Measurements from ENCODE around the gene SLF2. TPM values are rescaled to one million over a fixed set of nuclear protein-coding genes. Genes with fewer than 3 reads are reported as not detected.

Gene SLF2
- total and polyA plus RNA-seq, 2 of the 8 experiments (the other 6 are each of a cell fraction or from before 2014, with no cell fraction given) = 5.5 to 20.9 TPM

DNA sequence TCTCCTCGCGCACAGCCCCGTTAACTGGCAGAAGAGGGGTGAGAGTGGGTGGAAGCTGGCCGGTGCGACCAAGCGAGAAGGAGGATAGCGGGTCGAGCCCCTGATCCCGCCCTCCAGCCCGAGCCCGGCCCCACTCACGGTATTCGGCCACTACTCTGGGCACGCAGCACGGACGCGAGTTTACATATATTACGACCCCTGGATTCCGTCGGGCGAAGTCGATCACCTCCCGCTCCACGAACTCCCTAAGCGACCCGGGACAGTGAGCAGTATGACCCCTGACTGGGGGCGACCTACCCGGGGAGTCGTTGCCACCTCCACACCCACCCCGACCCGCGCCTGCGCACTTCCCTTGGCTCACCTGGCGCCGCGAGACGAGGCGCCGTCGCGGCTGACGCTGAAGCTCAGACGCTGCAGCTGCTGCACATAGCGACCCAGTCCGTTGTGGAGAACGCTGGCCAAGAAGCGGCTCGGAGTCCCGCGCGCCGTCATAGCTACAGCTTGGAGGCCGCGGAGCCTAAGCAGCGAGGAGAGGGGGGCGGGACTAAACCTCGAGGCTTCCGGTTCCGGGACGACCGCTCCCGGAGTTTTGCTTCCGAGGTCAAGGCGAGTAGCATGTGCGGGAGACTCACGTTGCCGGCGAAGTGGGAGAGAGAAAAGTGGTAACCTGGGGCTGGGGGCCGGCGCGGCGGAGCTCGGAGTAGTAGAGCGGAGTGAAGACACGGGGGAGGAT lies 74.4 kb downstream of the SLF2 start, which contains the start of the genes MRPL43 and TWNK:
Gene MRPL43, minus strand, starts transcription at position 546 of the 733 bp plus-strand sequence. Its CDS starts 54 bp downstream, at position 492.
Gene TWNK, plus strand, starts transcription at position 592 of the 733 bp plus-strand sequence. CDS start 668 bp downstream, outside the sequence.
- peaks cover 14 to 34% (median 26%) of the 10 kb centered on the region in 4 experiments for H3K36me3 ChIP-seq (ENCODE audit: control insufficient read depth in 2 of 4, insufficient read depth in 4 of 4, low read length in 3 of 4)
- H3K4ac ChIP-seq (replicated peaks; ENCODE audit: insufficient read length, low read depth, low read length) = peak within 1 kb of the TSS; percentile 58
- peak; percentile 36 for FAIRE-seq
- H3K4me1 ChIP-seq (replicated peaks in 1 of 4; ENCODE audit: control insufficient read depth in 3 of 4, insufficient read depth in 4 of 4, low read length in 3 of 4) = peaks cover 0 to 12% (median 5%) of the 10 kb centered on the region in 4 experiments; a peak in 4 of 7 replicates
- H3K56ac ChIP-seq (replicated peaks; ENCODE audit: insufficient read length, low read depth, low read length) = peak within 1 kb of the TSS; percentile 92
- peaks cover 15% of the 10 kb centered on the region for H3K79me1 ChIP-seq (ENCODE audit: low read depth, low read length)
- 2% methylated on average over 75 of the region's 75 CpGs; no CpG with 5 or more reads in 1 of the 2 experiments for WGBS, 2 experiments (ENCODE audit: extremely low coverage in 1 of 2, insufficient coverage in 1 of 2, insufficient read length in 1 of 2, insufficient replicate concordance in 2 of 2, low coverage in 1 of 2, low lambda C conversion rate in 2 of 2, missing lambda C conversion rate in 1 of 2)
- peaks cover 7 to 18% of the 10 kb centered on the region in 2 experiments for H4K20me1 ChIP-seq (replicated peaks in 1 of 2; ENCODE audit: control insufficient read depth in 1 of 2, insufficient read depth in 2 of 2, low read length in 2 of 2)
- H3K18ac ChIP-seq (ENCODE audit: extremely low read depth, low read length) = peak within 1 kb of the TSS; percentile 96
- H3K9ac ChIP-seq (replicated peaks in 1 of 4; ENCODE audit: extremely low read depth in 1 of 4, low read depth in 3 of 4, low read length in 3 of 4) = peak within 1 kb of the TSS; percentile 70 to 84 (median 82)
- H4K5ac ChIP-seq (ENCODE audit: insufficient read length, low read depth, low read length) = peak within 1 kb of the TSS; percentile 99
- H4K91ac ChIP-seq (replicated peaks; ENCODE audit: insufficient read length, low read length) = peak within 1 kb of the TSS; percentile 96
- H2BK20ac ChIP-seq (ENCODE audit: low read length) = 0 out of 2 replicates have a peak within 1 kb of the TSS, but pooled peaks have one; percentile 61
- H2BK15ac ChIP-seq (ENCODE audit: low read length) = no peak within 1 kb of the TSS
- H4K8ac ChIP-seq (ENCODE audit: extremely low read depth, insufficient read depth, low read length) = peak within 1 kb of the TSS; percentile 97
- POLR2A ChIA-PET (ENCODE audit: partially characterized antibody) = interaction anchor here (0.8 to 4.4 kb wide), 13 partner anchors 10 to 425 kb away, joined by 3 to 34 read pairs (median 4); partner anchors contain the start of genes LZTS2, PDZD7 and SFXN3
- H2BK12ac ChIP-seq (ENCODE audit: low read depth, low read length) = peak within 1 kb of the TSS; percentile 80; the same call in 1 of the 2 replicates
- H2AFZ ChIP-seq (ENCODE audit: low read length) = no peak within 1 kb of the TSS; the same call in 1 of the 2 replicates
- H3K23me2 ChIP-seq (ENCODE audit: low read depth, low read length) = peaks cover 9% of the 10 kb centered on the region; the same call in 1 of the 2 replicates
- CTCF ChIA-PET (ENCODE audit: partially characterized antibody) = interaction anchor here (0.6 to 26.8 kb wide), 8 partner anchors 7 to 285 kb away, joined by 3 to 464 read pairs (median 7); partner anchors contain the start of gene SEMA4G
- peak within 1 kb of the TSS; percentile 37 for H3K27ac ChIP-seq (ENCODE audit: low read depth, low read length)
- H2BK120ac ChIP-seq (replicated peaks; ENCODE audit: low read depth, low read length) = no peak within 1 kb of the TSS
- peak within 1 kb of the TSS; percentile 86; the same call in 1 of the 2 replicates for H2AK5ac ChIP-seq (ENCODE audit: low read depth, low read length)
- no peak within 1 kb of the TSS for H3K23ac ChIP-seq (ENCODE audit: insufficient read length)
- no peaks in the 10 kb centered on the region for H3K9me3 ChIP-seq (ENCODE audit: insufficient read depth in 2 of 2, low read depth in 1 of 2, low read length in 1 of 2)
- no peaks in the 10 kb centered on the region for H3K27me3 ChIP-seq (replicated peaks in 1 of 4; ENCODE audit: control insufficient read depth in 3 of 4, extremely low read depth in 1 of 4, insufficient read depth in 3 of 4, low read length in 3 of 4)
- H3K4me2 ChIP-seq (ENCODE audit: insufficient read depth in 1 of 2, low read depth in 2 of 2, low read length in 2 of 2) = peak within 1 kb of the TSS; percentile 85 to 98
- H3K79me2 ChIP-seq (ENCODE audit: control insufficient read depth in 1 of 2, insufficient read depth in 2 of 2, low read length in 2 of 2) = peaks cover 17 to 51% of the 10 kb centered on the region in 2 experiments
- H2BK5ac ChIP-seq (ENCODE audit: low read depth, low read length) = peak within 1 kb of the TSS; percentile 96
- H3K14ac ChIP-seq (ENCODE audit: insufficient read length) = no peak within 1 kb of the TSS
- H3K4me3 ChIP-seq (ENCODE audit: extremely low read depth in 1 of 4, insufficient read depth in 2 of 4, low read depth in 3 of 4, low read length in 4 of 4) = peak within 1 kb of the TSS; percentile 68 to 92 (median 80)
- peak in 1 of 2 experiments; percentile 92 for DNase-seq (ENCODE audit: low read depth in 1 of 2, low spot score in 2 of 2)
- peak; percentile 91 for TF ChIP-seq PHF8 (conservative IDR thresholded peaks at IDR 0.05; ENCODE audit: low read depth, low read length)
- TF ChIP-seq TBP (IDR thresholded peaks at IDR 0.05; ENCODE audit: low read depth, low read length) = peak; percentile 60
- peak; percentile 84 for TF ChIP-seq ASH2L (IDR thresholded peaks at IDR 0.05; ENCODE audit: low read length)
- no peak for TF ChIP-seq BRCA1 (IDR thresholded peaks at IDR 0.05; ENCODE audit: low read depth, low read length)
- TF ChIP-seq TAF1 (IDR thresholded peaks at IDR 0.05; ENCODE audit: low read depth, low read length) = peak; percentile 81
- peak; percentile 45 for TF ChIP-seq NRF1 (IDR thresholded peaks at IDR 0.05; ENCODE audit: low read depth, low read length)
- no peak for TF ChIP-seq FOSL1 (IDR thresholded peaks at IDR 0.05; ENCODE audit: insufficient read depth, low read depth, low read length)
- peak; percentile 99 for TF ChIP-seq RBBP5 (IDR thresholded peaks at IDR 0.05; ENCODE audit: borderline replicate concordance, low read depth, low read length)
- peak; percentile 98 for TF ChIP-seq GABPA (IDR thresholded peaks at IDR 0.05; ENCODE audit: borderline replicate concordance, insufficient read depth, low read length)
- TF ChIP-seq, protein P1, sequence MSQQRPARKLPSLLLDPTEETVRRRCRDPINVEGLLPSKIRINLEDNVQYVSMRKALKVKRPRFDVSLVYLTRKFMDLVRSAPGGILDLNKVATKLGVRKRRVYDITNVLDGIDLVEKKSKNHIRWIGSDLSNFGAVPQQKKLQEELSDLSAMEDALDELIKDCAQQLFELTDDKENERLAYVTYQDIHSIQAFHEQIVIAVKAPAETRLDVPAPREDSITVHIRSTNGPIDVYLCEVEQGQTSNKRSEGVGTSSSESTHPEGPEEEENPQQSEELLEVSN (IDR thresholded peaks at IDR 0.05) = peak; percentile 82
- TF ChIP-seq POLR2AphosphoS5 (IDR thresholded peaks at IDR 0.05; ENCODE audit: low read depth, low read length) = peak; percentile 56; the same call in 1 of the 2 replicates
